ENCODE measurements around the gene NCOR2. TPM values are rescaled to one million over a fixed set of nuclear protein-coding genes. Genes with fewer than 3 reads are reported as not detected.

NCOR2 gene
- total and polyA plus RNA-seq, 10 of the 15 experiments (the other 5 are each of a cell fraction or from before 2014, with no cell fraction given) = 0.43 to 179 (median 14.9) TPM

DNA sequence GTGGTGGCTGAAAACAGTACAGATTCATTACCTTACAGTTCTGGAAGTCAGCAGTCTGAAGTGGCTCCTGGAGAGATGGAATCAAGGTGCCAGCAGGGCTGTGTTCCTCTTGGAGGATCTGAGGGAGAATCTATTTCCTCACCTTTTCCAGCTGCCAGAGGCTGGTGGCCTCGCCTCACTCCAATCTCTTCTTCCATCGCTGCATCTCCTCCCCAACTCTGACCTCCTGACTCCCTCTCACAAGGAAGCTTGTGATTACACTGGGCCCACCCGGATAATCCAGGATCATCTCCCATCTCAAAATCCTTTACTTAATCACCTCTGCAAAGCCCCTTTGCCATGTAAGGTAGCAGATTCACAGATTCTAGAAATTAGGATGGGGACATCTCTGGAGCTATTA lies 11.4 kb upstream of the NCOR2 start (continued):
- TF ChIP-seq, protein P1, sequence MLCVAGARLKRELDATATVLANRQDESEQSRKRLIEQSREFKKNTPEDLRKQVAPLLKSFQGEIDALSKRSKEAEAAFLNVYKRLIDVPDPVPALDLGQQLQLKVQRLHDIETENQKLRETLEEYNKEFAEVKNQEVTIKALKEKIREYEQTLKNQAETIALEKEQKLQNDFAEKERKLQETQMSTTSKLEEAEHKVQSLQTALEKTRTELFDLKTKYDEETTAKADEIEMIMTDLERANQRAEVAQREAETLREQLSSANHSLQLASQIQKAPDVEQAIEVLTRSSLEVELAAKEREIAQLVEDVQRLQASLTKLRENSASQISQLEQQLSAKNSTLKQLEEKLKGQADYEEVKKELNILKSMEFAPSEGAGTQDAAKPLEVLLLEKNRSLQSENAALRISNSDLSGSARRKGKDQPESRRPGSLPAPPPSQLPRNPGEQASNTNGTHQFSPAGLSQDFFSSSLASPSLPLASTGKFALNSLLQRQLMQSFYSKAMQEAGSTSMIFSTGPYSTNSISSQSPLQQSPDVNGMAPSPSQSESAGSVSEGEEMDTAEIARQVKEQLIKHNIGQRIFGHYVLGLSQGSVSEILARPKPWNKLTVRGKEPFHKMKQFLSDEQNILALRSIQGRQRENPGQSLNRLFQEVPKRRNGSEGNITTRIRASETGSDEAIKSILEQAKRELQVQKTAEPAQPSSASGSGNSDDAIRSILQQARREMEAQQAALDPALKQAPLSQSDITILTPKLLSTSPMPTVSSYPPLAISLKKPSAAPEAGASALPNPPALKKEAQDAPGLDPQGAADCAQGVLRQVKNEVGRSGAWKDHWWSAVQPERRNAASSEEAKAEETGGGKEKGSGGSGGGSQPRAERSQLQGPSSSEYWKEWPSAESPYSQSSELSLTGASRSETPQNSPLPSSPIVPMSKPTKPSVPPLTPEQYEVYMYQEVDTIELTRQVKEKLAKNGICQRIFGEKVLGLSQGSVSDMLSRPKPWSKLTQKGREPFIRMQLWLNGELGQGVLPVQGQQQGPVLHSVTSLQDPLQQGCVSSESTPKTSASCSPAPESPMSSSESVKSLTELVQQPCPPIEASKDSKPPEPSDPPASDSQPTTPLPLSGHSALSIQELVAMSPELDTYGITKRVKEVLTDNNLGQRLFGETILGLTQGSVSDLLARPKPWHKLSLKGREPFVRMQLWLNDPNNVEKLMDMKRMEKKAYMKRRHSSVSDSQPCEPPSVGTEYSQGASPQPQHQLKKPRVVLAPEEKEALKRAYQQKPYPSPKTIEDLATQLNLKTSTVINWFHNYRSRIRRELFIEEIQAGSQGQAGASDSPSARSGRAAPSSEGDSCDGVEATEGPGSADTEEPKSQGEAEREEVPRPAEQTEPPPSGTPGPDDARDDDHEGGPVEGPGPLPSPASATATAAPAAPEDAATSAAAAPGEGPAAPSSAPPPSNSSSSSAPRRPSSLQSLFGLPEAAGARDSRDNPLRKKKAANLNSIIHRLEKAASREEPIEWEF (IDR thresholded peaks at IDR 0.05; ENCODE audit: insufficient replicate concordance, low read depth, low read length) = no peak
- TF ChIP-seq TAF1 (IDR thresholded peaks at IDR 0.05; ENCODE audit: borderline replicate concordance, low read depth, low read length) (no peak), NFYA (IDR thresholded peaks at IDR 0.05; ENCODE audit: borderline replicate concordance, low read depth, low read length) (no peak), NR2C2 (IDR thresholded peaks at IDR 0.05; ENCODE audit: borderline replicate concordance, control insufficient read depth, insufficient read length, low read depth) (no peak), RAD21 (IDR thresholded peaks at IDR 0.05; ENCODE audit: insufficient read depth, low read depth, low read length) (no peak), TCF12 (IDR thresholded peaks at IDR 0.05; ENCODE audit: low read depth, low read length) (no peak)
- TF ChIP-seq, protein P2, sequence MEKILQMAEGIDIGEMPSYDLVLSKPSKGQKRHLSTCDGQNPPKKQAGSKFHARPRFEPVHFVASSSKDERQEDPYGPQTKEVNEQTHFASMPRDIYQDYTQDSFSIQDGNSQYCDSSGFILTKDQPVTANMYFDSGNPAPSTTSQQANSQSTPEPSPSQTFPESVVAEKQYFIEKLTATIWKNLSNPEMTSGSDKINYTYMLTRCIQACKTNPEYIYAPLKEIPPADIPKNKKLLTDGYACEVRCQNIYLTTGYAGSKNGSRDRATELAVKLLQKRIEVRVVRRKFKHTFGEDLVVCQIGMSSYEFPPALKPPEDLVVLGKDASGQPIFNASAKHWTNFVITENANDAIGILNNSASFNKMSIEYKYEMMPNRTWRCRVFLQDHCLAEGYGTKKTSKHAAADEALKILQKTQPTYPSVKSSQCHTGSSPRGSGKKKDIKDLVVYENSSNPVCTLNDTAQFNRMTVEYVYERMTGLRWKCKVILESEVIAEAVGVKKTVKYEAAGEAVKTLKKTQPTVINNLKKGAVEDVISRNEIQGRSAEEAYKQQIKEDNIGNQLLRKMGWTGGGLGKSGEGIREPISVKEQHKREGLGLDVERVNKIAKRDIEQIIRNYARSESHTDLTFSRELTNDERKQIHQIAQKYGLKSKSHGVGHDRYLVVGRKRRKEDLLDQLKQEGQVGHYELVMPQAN (conservative IDR thresholded peaks at IDR 0.05) = no peak
